ENCODE results near the gene ERAL1.
"Not testable (repeated sequence)": the region's sequence is repeated elsewhere in the genome, so short reads cannot be mapped to it uniquely, and the experiment has no call there.

Gene ERAL1

DNA sequence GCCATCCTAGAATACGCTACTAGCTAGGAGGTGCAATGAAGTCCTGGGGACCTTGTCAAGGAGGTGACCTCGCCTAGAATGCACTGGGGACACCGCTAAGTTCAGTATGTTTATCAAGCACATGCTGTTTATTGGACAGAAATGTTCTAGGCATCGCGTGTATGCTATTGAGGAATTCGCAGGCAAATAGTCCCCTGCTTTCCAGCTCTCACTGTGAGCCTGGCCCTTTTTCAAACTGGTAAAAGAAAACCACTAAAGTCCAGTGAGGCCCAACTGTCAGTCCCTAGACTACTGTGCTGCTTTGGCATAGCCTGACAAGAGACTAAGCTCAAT lies 11.0 kb upstream of the ERAL1 start:
- no peaks in the 10 kb centered on the region for H3K36me3 Mint-ChIP-seq (ENCODE audit: low read depth)
- no peaks in the 10 kb centered on the region for H3K9me3 Mint-ChIP-seq
- TF ChIP-seq, protein P1, sequence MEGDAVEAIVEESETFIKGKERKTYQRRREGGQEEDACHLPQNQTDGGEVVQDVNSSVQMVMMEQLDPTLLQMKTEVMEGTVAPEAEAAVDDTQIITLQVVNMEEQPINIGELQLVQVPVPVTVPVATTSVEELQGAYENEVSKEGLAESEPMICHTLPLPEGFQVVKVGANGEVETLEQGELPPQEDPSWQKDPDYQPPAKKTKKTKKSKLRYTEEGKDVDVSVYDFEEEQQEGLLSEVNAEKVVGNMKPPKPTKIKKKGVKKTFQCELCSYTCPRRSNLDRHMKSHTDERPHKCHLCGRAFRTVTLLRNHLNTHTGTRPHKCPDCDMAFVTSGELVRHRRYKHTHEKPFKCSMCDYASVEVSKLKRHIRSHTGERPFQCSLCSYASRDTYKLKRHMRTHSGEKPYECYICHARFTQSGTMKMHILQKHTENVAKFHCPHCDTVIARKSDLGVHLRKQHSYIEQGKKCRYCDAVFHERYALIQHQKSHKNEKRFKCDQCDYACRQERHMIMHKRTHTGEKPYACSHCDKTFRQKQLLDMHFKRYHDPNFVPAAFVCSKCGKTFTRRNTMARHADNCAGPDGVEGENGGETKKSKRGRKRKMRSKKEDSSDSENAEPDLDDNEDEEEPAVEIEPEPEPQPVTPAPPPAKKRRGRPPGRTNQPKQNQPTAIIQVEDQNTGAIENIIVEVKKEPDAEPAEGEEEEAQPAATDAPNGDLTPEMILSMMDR (IDR thresholded peaks at IDR 0.05; ENCODE audit: unreplicated experiment in 3 of 3), result no peak
- peak overlapping the region; percentile 53 to 76 (median 74) for H3K4me3 Mint-ChIP-seq
- H3K27me3 Mint-ChIP-seq (ENCODE audit: low read depth), result peaks cover 3% of the 10 kb centered on the region
- peaks cover 9% of the 10 kb centered on the region for H3K4me1 Mint-ChIP-seq
- peak overlapping the region in 2 of 3 experiments; percentile 52 to 64 for H3K27ac Mint-ChIP-seq

DNA sequence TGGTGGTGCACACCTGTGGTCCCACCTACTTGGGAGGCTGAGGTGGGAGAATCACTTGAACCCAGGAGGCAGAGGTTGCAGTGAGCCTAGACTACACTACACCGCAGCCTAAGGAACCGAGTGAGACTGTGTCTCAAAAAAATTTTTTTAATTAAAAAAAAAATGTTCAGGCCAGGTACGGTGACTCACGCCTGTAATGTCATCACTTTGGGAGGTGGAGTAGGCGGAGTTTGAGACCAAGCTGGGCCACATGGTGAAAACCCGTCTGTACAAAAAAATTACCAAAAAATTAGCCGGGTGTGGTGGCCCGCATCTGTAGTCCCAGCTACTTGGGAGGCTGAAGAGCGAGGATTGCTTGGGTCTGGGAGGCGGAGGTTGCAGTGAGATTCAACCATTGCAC lies 8.6 kb upstream of the ERAL1 start:
- H3K27me3 Mint-ChIP-seq (ENCODE audit: low read depth), result peaks cover 3% of the 10 kb centered on the region
- TF ChIP-seq, protein P1 (IDR thresholded peaks at IDR 0.05; ENCODE audit: unreplicated experiment in 3 of 3), result no peak
- no peaks in the 10 kb centered on the region for H3K9me3 Mint-ChIP-seq
- H3K27ac Mint-ChIP-seq, result no peak overlapping the region
- peaks cover 9% of the 10 kb centered on the region for H3K4me1 Mint-ChIP-seq
- no peak overlapping the region for H3K4me3 Mint-ChIP-seq
- no peaks in the 10 kb centered on the region for H3K36me3 Mint-ChIP-seq (ENCODE audit: low read depth)

DNA sequence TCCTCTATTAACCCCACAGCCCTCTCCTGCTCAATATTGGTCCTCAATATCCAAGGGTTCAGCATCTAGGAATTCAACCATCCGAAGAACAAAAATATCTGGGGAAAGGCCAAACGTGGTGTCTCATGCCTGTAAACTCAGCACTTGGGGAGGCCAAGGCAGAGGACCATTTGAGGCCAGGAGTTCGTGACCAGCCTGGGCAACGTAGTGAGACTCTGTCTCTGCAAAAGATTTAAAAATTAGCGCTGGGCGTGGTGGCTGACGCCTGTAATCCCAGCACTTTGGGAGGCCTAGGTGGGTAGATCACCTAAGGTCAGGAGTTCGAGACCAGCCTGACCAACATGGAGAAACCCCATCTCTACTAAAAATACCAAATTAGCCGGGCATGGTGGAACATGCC lies 8.1 kb upstream of the ERAL1 start:
- not testable (repeated sequence) for H3K9me3 Mint-ChIP-seq; H3K4me3 Mint-ChIP-seq; H3K27ac Mint-ChIP-seq; H3K27me3 Mint-ChIP-seq (ENCODE audit: low read depth); H3K4me1 Mint-ChIP-seq; H3K36me3 Mint-ChIP-seq (ENCODE audit: low read depth)

DNA sequence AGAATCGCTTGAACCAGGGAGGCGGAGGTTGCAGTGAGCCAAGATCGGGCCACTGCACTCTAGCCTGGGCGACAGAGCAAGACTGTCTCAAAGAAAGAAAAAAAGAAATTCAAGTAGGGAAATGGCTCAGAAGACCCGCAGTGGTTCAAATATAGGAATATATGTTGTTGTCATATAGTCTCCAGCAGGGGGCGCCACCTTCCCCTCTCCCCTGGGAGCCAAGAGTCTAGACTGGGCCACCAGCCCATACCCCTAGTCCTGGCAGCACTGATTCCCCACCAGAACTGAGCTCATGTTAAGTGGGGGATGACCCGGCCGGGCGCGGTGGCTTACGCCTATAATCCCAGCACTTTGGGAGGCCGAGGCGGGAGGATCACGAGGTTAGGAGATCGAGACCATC lies 6.1 kb upstream of the ERAL1 start:
- H3K4me1 Mint-ChIP-seq; H3K27ac Mint-ChIP-seq; H3K9me3 Mint-ChIP-seq; H3K27me3 Mint-ChIP-seq (ENCODE audit: low read depth); H3K36me3 Mint-ChIP-seq (ENCODE audit: low read depth); H3K4me3 Mint-ChIP-seq: not testable (repeated sequence)

DNA sequence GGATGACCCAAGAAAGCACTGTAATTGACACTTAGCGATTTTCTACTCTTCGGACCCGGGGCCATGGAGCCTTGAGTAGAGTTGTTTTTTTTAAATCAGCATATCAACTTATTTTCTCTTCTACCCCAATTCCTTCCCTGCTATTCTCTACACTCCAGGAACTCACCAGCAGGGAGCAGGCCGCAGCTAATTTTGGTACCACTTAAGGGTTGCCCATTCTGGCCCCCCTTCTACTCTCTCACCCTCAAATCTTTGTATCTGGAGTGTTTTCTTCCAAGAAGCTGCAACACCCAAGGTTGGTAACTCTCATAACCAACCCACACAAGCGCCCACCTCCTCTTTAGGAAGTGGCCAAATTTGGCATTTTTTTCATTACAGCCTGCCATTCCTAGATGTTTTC lies 5.5 kb upstream of the ERAL1 start:
- H3K4me1 Mint-ChIP-seq, result no peaks in the 10 kb centered on the region
- H3K27ac Mint-ChIP-seq, result no peak overlapping the region
- H3K9me3 Mint-ChIP-seq, result no peaks in the 10 kb centered on the region
- no peak overlapping the region for H3K4me3 Mint-ChIP-seq
- no peaks in the 10 kb centered on the region for H3K27me3 Mint-ChIP-seq (ENCODE audit: low read depth)
- TF ChIP-seq, protein P1 (IDR thresholded peaks at IDR 0.05; ENCODE audit: unreplicated experiment in 3 of 3), result no peak
- H3K36me3 Mint-ChIP-seq (ENCODE audit: low read depth), result no peaks in the 10 kb centered on the region

DNA sequence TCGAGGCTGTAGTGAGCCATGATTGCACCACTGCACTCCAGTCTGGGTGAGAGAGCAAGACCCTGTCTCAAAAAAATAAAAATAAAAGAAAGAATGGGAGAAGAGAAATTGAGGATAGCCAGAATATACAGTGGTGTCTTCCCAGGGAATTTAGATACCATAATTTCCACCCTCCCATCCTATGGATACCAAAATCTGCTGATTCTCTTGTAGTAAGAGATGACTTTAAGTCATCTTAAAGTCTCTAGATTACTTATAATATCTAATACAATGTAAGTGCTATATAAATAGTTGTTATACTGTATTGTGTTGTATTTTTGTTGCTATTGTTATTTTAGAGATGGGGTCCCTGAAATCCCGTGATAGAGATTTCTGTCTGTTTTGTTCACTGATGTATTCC lies 1.5 kb upstream of the ERAL1 start:
- H3K36me3 Mint-ChIP-seq (ENCODE audit: low read depth), result peaks cover 15% of the 10 kb centered on the region
- H3K4me1 Mint-ChIP-seq, result peaks cover 9% of the 10 kb centered on the region
- no peak overlapping the region for H3K27ac Mint-ChIP-seq
- no peaks in the 10 kb centered on the region for H3K9me3 Mint-ChIP-seq
- TF ChIP-seq, protein P1 (IDR thresholded peaks at IDR 0.05; ENCODE audit: unreplicated experiment in 3 of 3), result no peak
- no peaks in the 10 kb centered on the region for H3K27me3 Mint-ChIP-seq (ENCODE audit: low read depth)
- peak overlapping the region; percentile 51 to 64 (median 59) for H3K4me3 Mint-ChIP-seq

DNA sequence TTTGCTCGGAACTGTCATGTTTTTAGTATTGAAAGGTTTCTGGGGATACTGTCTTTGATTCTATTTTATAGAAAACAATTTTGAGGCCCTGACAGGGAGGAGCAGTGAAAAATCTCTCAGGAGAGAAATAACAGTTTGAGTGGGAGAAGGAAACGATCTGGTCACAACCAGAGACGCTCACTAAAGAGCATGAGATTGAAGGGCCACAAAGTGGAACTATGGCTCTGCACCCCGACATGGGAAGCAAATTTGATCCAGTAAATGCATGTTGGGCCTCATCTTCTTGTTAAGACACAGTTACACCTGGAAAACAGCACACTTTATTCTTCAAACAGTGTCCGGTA lies 492 bp downstream of the ERAL1 start:
- H3K27me3 Mint-ChIP-seq (ENCODE audit: low read depth), result no peaks in the 10 kb centered on the region
- peak overlapping the region; percentile 83 to 93 (median 89) for H3K27ac Mint-ChIP-seq
- TF ChIP-seq, protein P1 (IDR thresholded peaks at IDR 0.05; ENCODE audit: unreplicated experiment in 3 of 3), result no peak
- H3K9me3 Mint-ChIP-seq, result no peaks in the 10 kb centered on the region
- H3K4me1 Mint-ChIP-seq, result peaks cover 9% of the 10 kb centered on the region
- H3K4me3 Mint-ChIP-seq, result peak overlapping the region; percentile 86 to 92 (median 91)
- H3K36me3 Mint-ChIP-seq (ENCODE audit: low read depth), result peaks cover 28% of the 10 kb centered on the region

Measured in nephron (organoid).